CD4-positive, alpha-beta T cell treated with Interferon gamma for 1 hour (primary cell): ENCODE measurements around the gene SF3B2.
"Not testable (repeated sequence)": the region's sequence is repeated elsewhere in the genome, so short reads cannot be mapped to it uniquely, and the experiment has no call there.

Experiments used
- DNase-seq: peaks from one replicate; pipeline ENCODE4 v3.0.0-alpha.2; 2020

The SF3B2 gene

GRCh38 chr11:66078949-66079348, 26.8 kb downstream of the SF3B2 start:
- DNase-seq: not testable (repeated sequence)

- DNase-seq: peak; percentile 59
Observed at GRCh38 chr11:66080055-66080817, 28.1 kb downstream of the SF3B2 start.

- peak; percentile 79 for DNase-seq
Observed at GRCh38 chr11:66081505-66081904, 29.3 kb downstream of the SF3B2 start.

GRCh38 chr11:66082946-66083698, 31.0 kb downstream of the SF3B2 start:
- DNase-seq: no peak

GRCh38 chr11:66083767-66084166, 31.6 kb downstream of the SF3B2 start:
- DNase-seq: no peak

GRCh38 chr11:66084821-66085475, 32.8 kb downstream of the SF3B2 start:
- no peak for DNase-seq

- no peak for DNase-seq
Observed at GRCh38 chr11:66087148-66087908, 35.2 kb downstream of the SF3B2 start.

GRCh38 chr11:66089067-66089466, 36.9 kb downstream of the SF3B2 start:
- DNase-seq: no peak

GRCh38 chr11:66090288-66090687, 38.1 kb downstream of the SF3B2 start:
- DNase-seq: no peak

GRCh38 chr11:66092125-66092524, 40.0 kb downstream of the SF3B2 start:
- not testable (repeated sequence) for DNase-seq

- DNase-seq: not testable (repeated sequence)
Observed at GRCh38 chr11:66099746-66100145, 47.6 kb downstream of the SF3B2 start.

- DNase-seq: peak; percentile 53
Observed at GRCh38 chr11:66100272-66101065, 48.3 kb downstream of the SF3B2 start.

- no peak for DNase-seq
Observed at GRCh38 chr11:66101066-66101464, 48.9 kb downstream of the SF3B2 start.

GRCh38 chr11:66104057-66104638, 52.0 kb downstream of the SF3B2 start:
- no peak for DNase-seq

GRCh38 chr11:66106786-66107599, 54.8 kb downstream of the SF3B2 start:
- no peak for DNase-seq

GRCh38 chr11:66107600-66108510, 55.7 kb downstream of the SF3B2 start:
- DNase-seq: no peak

- no peak for DNase-seq
Observed at GRCh38 chr11:66109294-66109693, 57.1 kb downstream of the SF3B2 start.

GRCh38 chr11:66111158-66111557, 59.0 kb downstream of the SF3B2 start:
- DNase-seq: no peak

- DNase-seq: no peak
Observed at GRCh38 chr11:66112041-66112491, 59.9 kb downstream of the SF3B2 start.
